Hematopoietic multipotent progenitor cell treated with erythropoietin and hydrocortisone succinate and interleukin-3 and kit ligand, for 6 days (in vitro differentiated cells): ENCODE measurements around the gene COX7B.

Experiments used
- DNase-seq: peaks from one replicate; pipeline ENCODE4 v3.0.0-alpha.2; 2015

The COX7B gene

GRCh38 chrX:77945910-77946545 is 46.8 kb downstream of the COX7B start:
- DNase-seq = no peak

GRCh38 chrX:77946571-77946970 is 47.3 kb downstream of the COX7B start:
- no peak for DNase-seq

- no peak for DNase-seq
Measured at GRCh38 chrX:77949840-77950239, 50.6 kb downstream of the COX7B start.

GRCh38 chrX:77952173-77952572 is 52.9 kb downstream of the COX7B start:
- DNase-seq = no peak

GRCh38 chrX:77953302-77953701 is 54.0 kb downstream of the COX7B start:
- DNase-seq = peak; percentile 38

GRCh38 chrX:77953708-77954107 is 54.4 kb downstream of the COX7B start:
- no peak for DNase-seq
